Neural crest cell (in vitro differentiated cells): ENCODE measurements around the gene ADD1. TPM values are rescaled to one million over a fixed set of nuclear protein-coding genes. Genes with fewer than 3 reads are reported as not detected.

Source experiments
- DNase-seq: peaks from one replicate; pipeline ENCODE4 v3.0.0; 2021; ENCODE audit warnings: low read depth, mixed read lengths, low spot score
- H3K27ac Mint-ChIP-seq: one replicate; pipeline ENCODE4 v1.8.0; 2021; ENCODE audit warnings: mild to moderate bottlenecking, mixed read lengths; ENCODE audit not compliant: unreplicated experiment
- H3K27me3 Mint-ChIP-seq: 2 replicates; pipeline ENCODE4 v1.8.0; 2021; ENCODE audit warnings: low read depth, mild to moderate bottlenecking, mixed read lengths
- H3K36me3 Mint-ChIP-seq: 2 replicates; pipeline ENCODE4 v1.8.0; 2021; ENCODE audit warnings: low read depth, mild to moderate bottlenecking, mixed read lengths
- H3K4me1 Mint-ChIP-seq: 2 replicates; pipeline ENCODE4 v1.8.0; 2021; ENCODE audit warnings: mixed read lengths
- H3K4me3 Mint-ChIP-seq: one replicate; pipeline ENCODE4 v1.8.0; 2021; ENCODE audit warnings: mild to moderate bottlenecking, mixed read lengths
- H3K9me3 Mint-ChIP-seq: 2 replicates; pipeline ENCODE4 v1.8.0; 2021; ENCODE audit warnings: mixed read lengths
- CTCF ChIP-seq: fragments of 200-600 bp; sonication (generic); conservative IDR thresholded peaks from 2 replicates; pipeline ENCODE4 v1.5.0; 2021; ENCODE audit warnings: antibody characterized with exemption, mild to moderate bottlenecking
- total RNA-seq: library from RNA; stranded (reverse); gene quantifications from 2 replicates; pipeline ENCODE4 v1.2.1, GENCODE V29; 2021

The ADD1 gene
- total RNA-seq, 1 donor from 2014 or later = 230 TPM

- no peak for TF ChIP-seq CTCF
- no peak for DNase-seq
- no peaks in the 10 kb centered on the region for H3K36me3 Mint-ChIP-seq
- H3K4me3 Mint-ChIP-seq = no peak overlapping the region
- H3K27me3 Mint-ChIP-seq = no peaks in the 10 kb centered on the region
- H3K9me3 Mint-ChIP-seq = no peaks in the 10 kb centered on the region
- H3K4me1 Mint-ChIP-seq = peaks cover 46% of the 10 kb centered on the region
- H3K27ac Mint-ChIP-seq = no peak overlapping the region
These were observed 4.8 kb downstream of the ADD1 start for GRCh38 chr4:2848449-2848848.

- H3K27me3 Mint-ChIP-seq = no peaks in the 10 kb centered on the region
- TF ChIP-seq CTCF = no peak
- no peak overlapping the region for H3K27ac Mint-ChIP-seq
- no peaks in the 10 kb centered on the region for H3K9me3 Mint-ChIP-seq
- peaks cover 44% of the 10 kb centered on the region for H3K4me1 Mint-ChIP-seq
- no peak for DNase-seq
- no peak overlapping the region for H3K4me3 Mint-ChIP-seq
- H3K36me3 Mint-ChIP-seq = no peaks in the 10 kb centered on the region
These were observed 5.9 kb downstream of the ADD1 start for GRCh38 chr4:2849267-2850152.

GRCh38 chr4:2850966-2851798 lies 7.5 kb downstream of the ADD1 start:
- Mint-ChIP-seq H3K4me1 (peaks cover 28% of the 10 kb centered on the region), H3K9me3 (no peaks in the 10 kb centered on the region), H3K4me3 (no peak overlapping the region), H3K27ac (no peak overlapping the region), H3K36me3 (peaks cover 2% of the 10 kb centered on the region), H3K27me3 (no peaks in the 10 kb centered on the region)
- no peak for TF ChIP-seq CTCF
- no peak for DNase-seq

GRCh38 chr4:2852481-2852921 lies 8.9 kb downstream of the ADD1 start:
- DNase-seq = no peak
- H3K27me3 Mint-ChIP-seq = no peaks in the 10 kb centered on the region
- peaks cover 7% of the 10 kb centered on the region for H3K36me3 Mint-ChIP-seq
- H3K9me3 Mint-ChIP-seq = no peaks in the 10 kb centered on the region
- H3K27ac Mint-ChIP-seq = no peak overlapping the region
- H3K4me3 Mint-ChIP-seq = no peak overlapping the region
- no peak for TF ChIP-seq CTCF
- H3K4me1 Mint-ChIP-seq = peaks cover 26% of the 10 kb centered on the region

- H3K4me1 Mint-ChIP-seq = peaks cover 25% of the 10 kb centered on the region
- no peak for TF ChIP-seq CTCF
- no peaks in the 10 kb centered on the region for H3K9me3 Mint-ChIP-seq
- no peaks in the 10 kb centered on the region for H3K27me3 Mint-ChIP-seq
- no peak overlapping the region for H3K27ac Mint-ChIP-seq
- DNase-seq = no peak
- no peak overlapping the region for H3K4me3 Mint-ChIP-seq
- H3K36me3 Mint-ChIP-seq = peaks cover 8% of the 10 kb centered on the region
These were observed 11.9 kb downstream of the ADD1 start for GRCh38 chr4:2855584-2855983.
